Loucy (cell line): ENCODE results near the gene PON2.
A peak's percentile ranks its signal among the peaks of the same experiment; 100 is the strongest.

Source experiments
- H2AFZ ChIP-seq: fragments of 200-600 bp; sonication (generic); 2 replicates; pipeline ENCODE4 v1.6.0; 2016; ENCODE audit warnings: antibody characterized with exemption, mild to moderate bottlenecking, low read length, moderate library complexity
- H3F3A ChIP-seq: fragments of 200-600 bp; 2 replicates; pipeline ENCODE4 v1.6.0; 2016; ENCODE audit warnings: antibody characterized with exemption, low read depth, mild to moderate bottlenecking
- H3K27me3 ChIP-seq: fragments of 200-600 bp; sonication (generic); 2 replicates; pipeline ENCODE4 v1.6.1; 2014; ENCODE audit warnings: low read length, mild to moderate bottlenecking; ENCODE audit not compliant: insufficient read depth, poor library complexity, severe bottlenecking
- H3K36me3 ChIP-seq: fragments of 200-600 bp; sonication (generic); 2 replicates; pipeline ENCODE4 v1.6.1; 2016; ENCODE audit warnings: low read length; ENCODE audit not compliant: insufficient read depth
- H3K4me1 ChIP-seq: fragments of 200-600 bp; sonication (generic); 2 replicates; pipeline ENCODE4 v1.5.1; 2014; ENCODE audit warnings: low read length, mild to moderate bottlenecking; ENCODE audit not compliant: insufficient read depth, poor library complexity, severe bottlenecking
- H3K4me2 ChIP-seq: fragments of 200-600 bp; sonication (generic); 2 replicates; pipeline ENCODE4 v1.6.0; 2014; ENCODE audit warnings: antibody characterized with exemption, low read length, low read depth, mild to moderate bottlenecking; ENCODE audit not compliant: poor library complexity, severe bottlenecking
- H3K4me3 ChIP-seq: fragments of 200-600 bp; sonication (generic); 2 replicates; pipeline ENCODE4 v1.5.1; 2014; ENCODE audit warnings: low read length, mild to moderate bottlenecking, mixed read lengths; ENCODE audit not compliant: poor library complexity, severe bottlenecking
- H3K79me2 ChIP-seq: fragments of 200-600 bp; sonication (generic); 2 replicates; pipeline ENCODE4 v1.6.1; 2014; ENCODE audit warnings: low read length; ENCODE audit not compliant: insufficient read depth
- H3K9ac ChIP-seq: fragments of 200-600 bp; sonication (generic); 2 replicates; pipeline ENCODE4 v1.6.0; 2014; ENCODE audit warnings: mild to moderate bottlenecking, low read depth, low read length, moderate library complexity; ENCODE audit not compliant: poor library complexity, severe bottlenecking
- H3K9me2 ChIP-seq: fragments of 200-600 bp; sonication (generic); replicated peaks from 2 replicates; pipeline ENCODE4 v1.6.1; 2016; ENCODE audit warnings: low read depth, low read length, mixed read lengths
- H3K9me3 ChIP-seq: fragments of 200-600 bp; sonication (generic); 2 replicates; pipeline ENCODE4 v1.6.1; 2014; ENCODE audit warnings: mild to moderate bottlenecking, antibody characterized with exemption, low read length, low read depth; ENCODE audit not compliant: insufficient read depth
- H4K20me1 ChIP-seq: fragments of 200-600 bp; sonication (generic); 2 replicates; pipeline ENCODE4 v1.6.0; 2014; ENCODE audit warnings: antibody characterized with exemption, low read length, mild to moderate bottlenecking; ENCODE audit not compliant: insufficient read depth, poor library complexity, severe bottlenecking
- EZH2phosphoT487 ChIP-seq: fragments of 200-600 bp; IDR thresholded peaks from 2 replicates; pipeline ENCODE4 v1.6.1; 2018; ENCODE audit warnings: antibody characterized with exemption, mild to moderate bottlenecking, moderate library complexity, borderline replicate concordance
- TF ChIP-seq, protein P1 (sequence below): fragments of 200-600 bp; sonication (generic); conservative IDR thresholded peaks from 2 replicates; pipeline ENCODE4 v1.5.1; 2014; ENCODE audit warnings: mild to moderate bottlenecking, antibody characterized with exemption, low read length

PON2 gene

DNA sequence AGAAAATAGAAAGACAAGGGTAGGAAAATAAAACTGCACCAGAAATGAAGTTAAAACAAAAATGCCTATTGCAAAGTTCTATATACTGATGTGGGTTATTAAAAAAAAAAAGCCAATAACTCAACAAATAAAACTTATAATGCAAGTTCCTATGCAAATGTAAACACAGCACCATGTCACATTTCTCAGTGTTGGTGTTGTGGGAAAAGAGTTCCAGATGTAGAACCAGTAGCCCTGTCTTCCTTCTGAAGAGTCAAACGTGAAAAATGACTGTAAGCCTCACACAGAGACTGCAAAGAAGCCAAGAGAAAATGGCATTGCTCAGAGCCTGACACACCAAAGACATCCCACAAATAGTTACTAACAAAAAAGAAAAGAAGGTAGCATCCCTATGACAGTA, 10.1 kb downstream of the PON2 start:
- Histone ChIP-seq H4K20me1 (no peaks in the 10 kb centered on the region), H3K9me2 (no peaks in the 10 kb centered on the region), H3K4me1 (no peaks in the 10 kb centered on the region), H3K4me3 (no peak overlapping the region), H3K27me3 (no peaks in the 10 kb centered on the region), H3K9ac (no peak overlapping the region), H2AFZ (no peak overlapping the region), H3K79me2 (no peaks in the 10 kb centered on the region), H3F3A (no peaks in the 10 kb centered on the region), H3K4me2 (no peak overlapping the region), H3K9me3 (no peaks in the 10 kb centered on the region), H3K36me3 (no peaks in the 10 kb centered on the region)
- TF ChIP-seq, protein P1, sequence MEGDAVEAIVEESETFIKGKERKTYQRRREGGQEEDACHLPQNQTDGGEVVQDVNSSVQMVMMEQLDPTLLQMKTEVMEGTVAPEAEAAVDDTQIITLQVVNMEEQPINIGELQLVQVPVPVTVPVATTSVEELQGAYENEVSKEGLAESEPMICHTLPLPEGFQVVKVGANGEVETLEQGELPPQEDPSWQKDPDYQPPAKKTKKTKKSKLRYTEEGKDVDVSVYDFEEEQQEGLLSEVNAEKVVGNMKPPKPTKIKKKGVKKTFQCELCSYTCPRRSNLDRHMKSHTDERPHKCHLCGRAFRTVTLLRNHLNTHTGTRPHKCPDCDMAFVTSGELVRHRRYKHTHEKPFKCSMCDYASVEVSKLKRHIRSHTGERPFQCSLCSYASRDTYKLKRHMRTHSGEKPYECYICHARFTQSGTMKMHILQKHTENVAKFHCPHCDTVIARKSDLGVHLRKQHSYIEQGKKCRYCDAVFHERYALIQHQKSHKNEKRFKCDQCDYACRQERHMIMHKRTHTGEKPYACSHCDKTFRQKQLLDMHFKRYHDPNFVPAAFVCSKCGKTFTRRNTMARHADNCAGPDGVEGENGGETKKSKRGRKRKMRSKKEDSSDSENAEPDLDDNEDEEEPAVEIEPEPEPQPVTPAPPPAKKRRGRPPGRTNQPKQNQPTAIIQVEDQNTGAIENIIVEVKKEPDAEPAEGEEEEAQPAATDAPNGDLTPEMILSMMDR = no peak
- TF ChIP-seq EZH2phosphoT487 = no peak

DNA sequence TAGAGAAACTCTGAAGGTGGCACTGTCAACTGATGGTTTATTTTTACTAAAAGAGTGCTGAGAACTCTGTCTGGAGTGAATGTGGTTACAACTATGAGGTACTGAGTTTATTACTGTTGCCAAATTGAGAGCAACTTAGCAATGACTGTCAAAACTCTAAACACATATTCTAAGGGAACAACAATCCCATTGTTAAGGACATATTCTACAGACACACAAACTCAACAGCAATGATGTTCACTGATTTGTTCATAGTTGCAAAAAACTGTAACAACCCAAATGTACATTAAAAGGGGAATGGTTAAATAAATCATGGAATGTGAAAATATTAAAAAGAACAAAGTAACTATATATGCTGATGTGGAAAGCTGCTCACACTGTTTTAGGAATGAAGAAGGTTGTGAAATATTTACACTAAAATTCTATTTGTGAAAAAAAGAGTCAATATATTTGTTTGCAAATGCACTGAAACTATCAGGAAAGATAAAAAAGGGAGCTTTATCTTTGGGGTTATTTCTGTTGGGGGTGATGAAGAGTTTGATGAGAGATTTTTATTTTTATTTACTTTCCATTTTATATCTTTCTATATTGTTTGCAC, 12.9 kb downstream of the PON2 start:
- H3K9me3 ChIP-seq = no peaks in the 10 kb centered on the region
- no peak overlapping the region for H3K4me2 ChIP-seq
- H3F3A ChIP-seq = no peaks in the 10 kb centered on the region
- TF ChIP-seq, protein P1 = no peak
- no peak for TF ChIP-seq EZH2phosphoT487
- H3K9ac ChIP-seq = no peak overlapping the region
- H3K4me3 ChIP-seq = no peak overlapping the region
- no peaks in the 10 kb centered on the region for H3K4me1 ChIP-seq
- no peaks in the 10 kb centered on the region for H3K79me2 ChIP-seq
- H3K9me2 ChIP-seq = no peaks in the 10 kb centered on the region
- H3K27me3 ChIP-seq = no peaks in the 10 kb centered on the region
- no peaks in the 10 kb centered on the region for H3K36me3 ChIP-seq
- H2AFZ ChIP-seq = no peak overlapping the region
- no peaks in the 10 kb centered on the region for H4K20me1 ChIP-seq

DNA sequence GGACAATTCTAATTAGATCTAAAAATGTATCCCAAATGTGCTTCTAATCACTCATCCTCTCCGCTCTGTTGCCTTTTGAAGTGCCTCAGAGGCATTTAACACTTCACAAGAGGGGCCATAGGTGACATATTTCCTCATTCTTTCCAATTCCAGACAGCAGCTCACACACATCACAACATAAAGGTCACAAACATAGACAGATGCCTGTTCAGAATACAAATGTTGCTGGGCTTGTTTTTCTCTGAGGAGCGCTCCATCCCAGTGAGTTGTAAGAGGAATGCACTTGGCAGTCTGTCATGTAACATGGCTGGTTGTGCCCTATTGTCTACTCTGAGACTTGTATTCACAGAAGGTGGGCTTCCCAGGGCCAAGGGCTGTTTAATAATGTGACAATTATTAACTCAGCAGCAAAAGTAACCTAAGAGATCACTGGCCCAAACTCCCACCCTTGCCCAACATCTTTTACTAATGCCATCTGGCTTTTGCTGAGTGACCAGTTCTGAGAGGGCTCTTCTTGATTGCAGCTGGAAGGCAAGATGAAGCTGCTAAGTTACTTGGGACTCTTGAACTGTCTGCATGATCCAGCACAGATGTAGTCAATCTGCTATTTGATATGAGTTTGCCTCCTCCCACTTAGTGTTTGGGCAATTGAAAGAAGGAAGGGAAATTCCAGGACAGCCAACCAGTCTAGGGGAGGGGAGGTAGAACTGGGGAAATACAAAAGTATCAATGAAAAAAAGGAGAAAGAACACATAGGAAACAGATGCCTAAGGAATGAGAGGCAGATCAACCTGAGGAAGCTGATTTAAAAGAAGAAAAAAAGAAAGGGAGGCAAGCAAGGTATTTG, 13.6 kb downstream of the PON2 start:
- no peak overlapping the region for H3K4me3 ChIP-seq
- H3K9ac ChIP-seq = no peak overlapping the region
- no peaks in the 10 kb centered on the region for H3K4me1 ChIP-seq
- no peaks in the 10 kb centered on the region for H3K9me2 ChIP-seq
- H3K9me3 ChIP-seq = no peaks in the 10 kb centered on the region
- TF ChIP-seq, protein P1 = no peak
- no peak for TF ChIP-seq EZH2phosphoT487
- no peaks in the 10 kb centered on the region for H3K79me2 ChIP-seq
- no peak overlapping the region for H3K4me2 ChIP-seq
- no peaks in the 10 kb centered on the region for H3F3A ChIP-seq
- no peaks in the 10 kb centered on the region for H3K36me3 ChIP-seq
- no peaks in the 10 kb centered on the region for H4K20me1 ChIP-seq
- peak overlapping the region; percentile 5; the same call in 1 of the 2 replicates for H2AFZ ChIP-seq
- no peaks in the 10 kb centered on the region for H3K27me3 ChIP-seq
